Fibroblast of lung (primary cell): ENCODE measurements around the gene ACVR2A. TPM values are rescaled to one million over a fixed set of nuclear protein-coding genes. Genes with fewer than 3 reads are reported as not detected.
A peak's percentile ranks its signal among the peaks of the same experiment; 100 is the strongest.

ENCODE experiments used
- DNase-seq, 2 donors: peaks; one replicate each; pipeline versions ENCODE4 v3.0.0 to v3.0.0-alpha.2; 2010; ENCODE audit warnings: low read depth in 2 of 2
- H2AFZ ChIP-seq: 2 replicates; pipeline ENCODE4 v1.5.1; 2012; ENCODE audit warnings: low read length, control low read depth, inconsistent platforms
- H3K27ac ChIP-seq: 2 replicates; pipeline ENCODE4 v1.5.1; 2011; ENCODE audit warnings: low read length, control low read depth; ENCODE audit not compliant: insufficient read depth
- H3K27me3 ChIP-seq: 2 replicates; pipeline ENCODE4 v1.5.1; 2011; ENCODE audit warnings: mild to moderate bottlenecking, low read length; ENCODE audit not compliant: control insufficient read depth, insufficient read depth
- H3K36me3 ChIP-seq: 2 replicates; pipeline ENCODE4 v1.5.1; 2011; ENCODE audit warnings: low read length; ENCODE audit not compliant: control insufficient read depth, insufficient read depth
- H3K4me1 ChIP-seq: 2 replicates; pipeline ENCODE4 v1.5.1; 2011; ENCODE audit warnings: low read length; ENCODE audit not compliant: control insufficient read depth, insufficient read depth; ENCODE audit errors: extremely low read depth
- H3K4me2 ChIP-seq: 2 replicates; pipeline ENCODE4 v1.5.1; 2011; ENCODE audit warnings: low read length, control low read depth; ENCODE audit not compliant: insufficient read depth; ENCODE audit errors: extremely low read depth
- H3K4me3 ChIP-seq, 4 experiments: fragments of 200-600 bp in 1 of 4; sonication (generic) in 1 of 4; replicated peaks in 1 of 4; 2 replicates each; pipeline ENCODE4 v1.5.1; 2011 to 2016; ENCODE audit warnings: low read length in 4 of 4, low read depth in 3 of 4, mild to moderate bottlenecking in 3 of 4, control low read depth in 2 of 4, inconsistent platforms in 1 of 4, mixed read lengths in 1 of 4; ENCODE audit not compliant: insufficient read depth in 1 of 4; ENCODE audit errors: control extremely low read depth in 1 of 4
- H3K79me2 ChIP-seq: 2 replicates; pipeline ENCODE4 v1.5.1; 2012; ENCODE audit warnings: mild to moderate bottlenecking, low read length, inconsistent platforms; ENCODE audit not compliant: control insufficient read depth, insufficient read depth
- H3K9ac ChIP-seq: 2 replicates; pipeline ENCODE4 v1.5.1; 2011; ENCODE audit warnings: mild to moderate bottlenecking, low read length, control low read depth; ENCODE audit not compliant: insufficient read depth
- H3K9me3 ChIP-seq: 2 replicates; pipeline ENCODE4 v1.5.1; 2012; ENCODE audit warnings: low read depth, low read length; ENCODE audit not compliant: control insufficient read depth, insufficient read depth
- H4K20me1 ChIP-seq: 2 replicates; pipeline ENCODE4 v1.5.1; 2011; ENCODE audit warnings: low read length; ENCODE audit not compliant: control insufficient read depth, insufficient read depth; ENCODE audit errors: extremely low read depth
- CTCF ChIP-seq, 2 donors: IDR thresholded peaks in 1 of 2; conservative IDR thresholded peaks in 1 of 2; 1 replicate in 1 of 2; 2 replicates in 1 of 2; pipeline ENCODE4 v1.5.1; 2011 to 2012; ENCODE audit warnings: low read length in 2 of 2, control low read depth in 1 of 2, inconsistent platforms in 1 of 2, low read depth in 1 of 2, mild to moderate bottlenecking in 1 of 2
- EZH2 ChIP-seq: IDR thresholded peaks from 2 replicates; pipeline ENCODE4 v1.5.1; 2012; ENCODE audit warnings: low read length, control low read depth, mild to moderate bottlenecking; ENCODE audit errors: missing control alignments
- polyA plus RNA-seq, 2 donors: library from polyadenylated mRNA; depleted of rRNA in 1 of 2; stranded (reverse) in 1 of 2; unstranded in 1 of 2; fragments of >200 nt; gene quantifications; 2 replicates each; pipeline ENCODE4 v1.2.1, GENCODE V29; 2011 to 2012; ENCODE audit warnings: missing spikeins in 1 of 2
- total RNA-seq: library from RNA; depleted of rRNA; stranded (reverse); fragments of >200 nt; gene quantifications from 2 replicates; pipeline ENCODE4 v1.2.1, GENCODE V29; 2014

ACVR2A gene
- total and polyA plus RNA-seq, 2 donors (not counting 1 experiment from before 2014, with no cell fraction given): 8.9 to 9.8 TPM

- TF ChIP-seq EZH2: no peak
- TF ChIP-seq CTCF (conservative IDR thresholded peaks at IDR 0.05 in 1 of 2, IDR thresholded peaks at IDR 0.05 in 1 of 2; ENCODE audit: low read depth in 1 of 2, low read length in 2 of 2): no peak
- H3K27me3 ChIP-seq: no peaks in the 10 kb centered on the region
- no peaks in the 10 kb centered on the region for H3K9me3 ChIP-seq
- no peak overlapping the region for H3K4me3 ChIP-seq
- H3K9ac ChIP-seq: no peak overlapping the region
- no peaks in the 10 kb centered on the region for H3K79me2 ChIP-seq
- H3K27ac ChIP-seq: no peak overlapping the region
- DNase-seq: no peak
- H3K4me1 ChIP-seq: no peaks in the 10 kb centered on the region
- no peaks in the 10 kb centered on the region for H4K20me1 ChIP-seq
- H3K36me3 ChIP-seq: peaks cover 2% of the 10 kb centered on the region
- no peak overlapping the region for H3K4me2 ChIP-seq
- no peak overlapping the region for H2AFZ ChIP-seq
Measured at GRCh38 chr2:147933931-147934330, 89.1 kb downstream of the ACVR2A start.

- Histone ChIP-seq H3K27me3 (no peaks in the 10 kb centered on the region), H3K79me2 (no peaks in the 10 kb centered on the region), H3K27ac (no peak overlapping the region), H3K4me3 (no peak overlapping the region), H3K9ac (no peak overlapping the region), H3K4me2 (no peak overlapping the region), H3K36me3 (peaks cover 2% of the 10 kb centered on the region), H4K20me1 (no peaks in the 10 kb centered on the region), H3K9me3 (no peaks in the 10 kb centered on the region), H2AFZ (no peak overlapping the region), H3K4me1 (no peaks in the 10 kb centered on the region)
- TF ChIP-seq EZH2: no peak
- TF ChIP-seq CTCF (conservative IDR thresholded peaks at IDR 0.05 in 1 of 2, IDR thresholded peaks at IDR 0.05 in 1 of 2; ENCODE audit: low read depth in 1 of 2, low read length in 2 of 2): no peak
- peak; percentile 15 to 23 for DNase-seq
Measured at GRCh38 chr2:147934881-147935620, 90.2 kb downstream of the ACVR2A start.

- no peak for TF ChIP-seq EZH2
- TF ChIP-seq CTCF (conservative IDR thresholded peaks at IDR 0.05 in 1 of 2, IDR thresholded peaks at IDR 0.05 in 1 of 2; ENCODE audit: low read depth in 1 of 2, low read length in 2 of 2): peak; percentile 80 to 94
- Histone ChIP-seq H3K27me3 (no peaks in the 10 kb centered on the region), H2AFZ (no peak overlapping the region), H3K27ac (no peak overlapping the region), H4K20me1 (no peaks in the 10 kb centered on the region), H3K4me2 (no peak overlapping the region), H3K9ac (no peak overlapping the region), H3K36me3 (peaks cover 2% of the 10 kb centered on the region), H3K79me2 (no peaks in the 10 kb centered on the region), H3K9me3 (no peaks in the 10 kb centered on the region), H3K4me3 (no peak overlapping the region), H3K4me1 (no peaks in the 10 kb centered on the region)
- peak; percentile 18 to 61 for DNase-seq
Measured at GRCh38 chr2:147937744-147938349, 93.0 kb downstream of the ACVR2A start.
